Measurements from ENCODE around the gene RPLP1.

DNA sequence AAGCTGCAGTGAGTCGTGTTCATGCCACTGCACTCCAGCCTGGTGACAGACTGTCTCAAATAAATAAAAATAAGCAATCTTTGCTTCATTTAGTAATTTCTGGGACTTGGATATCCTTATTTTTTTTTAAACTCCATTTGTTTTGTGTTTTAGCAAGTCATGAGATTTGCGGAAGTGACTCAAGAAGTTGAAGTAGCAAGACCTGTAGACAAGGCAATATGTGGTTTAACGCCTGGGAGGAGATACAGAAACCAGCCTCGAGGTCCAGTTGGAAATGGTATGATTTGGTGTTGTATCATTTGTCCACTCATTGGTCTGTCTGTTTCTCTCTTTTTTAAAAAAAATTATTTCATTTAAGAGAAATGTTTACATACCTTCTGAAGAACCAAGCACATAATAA, 16.6 kb upstream of the RPLP1 start:
- TF ChIP-seq CTCF (IDR thresholded peaks at IDR 0.05) (no peak), YY1 (IDR thresholded peaks at IDR 0.05; ENCODE audit: low read depth) (no peak), RCOR1 (IDR thresholded peaks at IDR 0.05; ENCODE audit: low read length) (no peak), TEAD4 (IDR thresholded peaks at IDR 0.05; ENCODE audit: borderline replicate concordance, insufficient read depth) (no peak), TAF1 (IDR thresholded peaks at IDR 0.05; ENCODE audit: borderline replicate concordance, low read depth, low read length) (no peak), GATA2 (CRISPR knock-in tag; IDR thresholded peaks at IDR 0.05) (no peak), EP300 (IDR thresholded peaks at IDR 0.05; ENCODE audit: borderline replicate concordance in 1 of 2, low read depth in 1 of 2, low read length in 1 of 2) (no peak), GABPA (IDR thresholded peaks at IDR 0.05; ENCODE audit: low read depth) (no peak), JUND (IDR thresholded peaks at IDR 0.05) (no peak)
- TF ChIP-seq, protein P1, sequence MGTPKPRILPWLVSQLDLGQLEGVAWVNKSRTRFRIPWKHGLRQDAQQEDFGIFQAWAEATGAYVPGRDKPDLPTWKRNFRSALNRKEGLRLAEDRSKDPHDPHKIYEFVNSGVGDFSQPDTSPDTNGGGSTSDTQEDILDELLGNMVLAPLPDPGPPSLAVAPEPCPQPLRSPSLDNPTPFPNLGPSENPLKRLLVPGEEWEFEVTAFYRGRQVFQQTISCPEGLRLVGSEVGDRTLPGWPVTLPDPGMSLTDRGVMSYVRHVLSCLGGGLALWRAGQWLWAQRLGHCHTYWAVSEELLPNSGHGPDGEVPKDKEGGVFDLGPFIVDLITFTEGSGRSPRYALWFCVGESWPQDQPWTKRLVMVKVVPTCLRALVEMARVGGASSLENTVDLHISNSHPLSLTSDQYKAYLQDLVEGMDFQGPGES (IDR thresholded peaks at IDR 0.05; ENCODE audit: low read depth, low read length): no peak
